ENCODE measurements around the gene DUSP9.

DUSP9 gene

GRCh38 chrX:153647461-153648357 is 706 bp downstream of the DUSP9 start:
- DNase-seq (ENCODE audit: low read depth in 1 of 2, low spot score in 1 of 2): no peak

GRCh38 chrX:153648358-153649177 is 1.6 kb downstream of the DUSP9 start:
- no peak for DNase-seq (ENCODE audit: low read depth in 1 of 2, low spot score in 1 of 2)

DNA sequence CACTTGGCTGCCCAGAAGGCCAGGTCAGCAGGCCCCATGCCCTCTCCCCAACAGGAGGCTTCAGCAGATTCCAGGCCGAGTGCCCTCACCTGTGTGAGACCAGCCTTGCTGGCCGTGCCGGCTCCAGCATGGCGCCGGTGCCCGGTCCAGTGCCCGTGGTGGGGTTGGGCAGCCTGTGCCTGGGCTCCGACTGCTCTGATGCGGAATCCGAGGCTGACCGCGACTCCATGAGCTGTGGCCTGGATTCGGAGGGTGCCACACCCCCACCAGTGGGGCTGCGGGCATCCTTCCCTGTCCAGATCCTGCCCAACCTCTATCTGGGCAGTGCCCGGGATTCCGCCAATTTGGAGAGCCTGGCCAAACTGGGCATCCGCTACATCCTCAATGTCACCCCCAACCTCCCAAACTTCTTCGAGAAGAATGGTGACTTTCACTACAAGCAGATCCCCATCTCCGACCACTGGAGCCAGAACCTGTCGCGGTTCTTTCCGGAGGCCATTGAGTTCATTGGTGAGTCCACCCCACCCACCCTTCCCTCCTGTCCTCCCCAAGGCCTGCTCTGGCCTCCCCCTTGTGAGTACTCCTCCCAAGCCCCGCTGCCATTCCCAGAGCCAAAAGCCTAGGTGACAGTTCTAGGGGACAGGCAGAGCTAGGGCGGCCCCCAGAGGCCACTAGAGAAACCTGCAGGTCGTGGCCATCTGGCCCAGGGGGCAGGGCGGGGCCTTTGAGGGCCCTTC is 2.3 kb downstream of the DUSP9 start:
- no peak for DNase-seq (ENCODE audit: low read depth in 1 of 2, low spot score in 1 of 2)

- DNase-seq (ENCODE audit: low read depth in 1 of 2, low spot score in 1 of 2): no peak
These were observed 3.1 kb downstream of the DUSP9 start for GRCh38 chrX:153649915-153650782.

- DNase-seq (ENCODE audit: low read depth in 1 of 2, low spot score in 1 of 2): no peak
These were observed 4.0 kb downstream of the DUSP9 start for GRCh38 chrX:153650959-153651358.

DNA sequence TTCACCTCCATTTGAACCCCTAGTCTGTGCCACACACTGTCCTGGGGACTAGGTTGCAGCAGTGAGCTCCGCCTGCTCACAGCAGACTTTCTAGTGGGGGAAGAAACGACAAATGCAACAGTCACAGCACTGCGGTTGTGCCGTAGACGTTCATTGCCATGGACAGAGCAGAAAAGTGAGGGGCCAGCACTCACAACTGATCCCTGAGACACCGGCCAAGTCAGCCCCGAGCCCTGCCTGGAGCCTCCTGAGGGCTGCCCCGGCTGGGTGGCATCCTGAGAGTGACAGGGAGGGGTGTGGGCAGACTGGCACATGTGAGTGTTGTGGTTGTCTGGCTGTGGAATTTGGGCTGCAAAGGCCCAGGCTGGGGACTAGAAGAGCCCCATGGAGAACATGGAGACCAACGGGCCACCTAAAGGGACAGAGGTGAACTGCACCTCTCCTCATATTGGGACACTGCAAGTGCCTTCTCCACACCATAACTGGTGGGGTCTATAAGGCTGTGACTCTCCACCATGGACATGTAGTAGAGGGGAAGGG is 4.6 kb downstream of the DUSP9 start:
- no peak for DNase-seq (ENCODE audit: low read depth in 1 of 2, low spot score in 1 of 2)

GRCh38 chrX:153653556-153653955 is 6.6 kb downstream of the DUSP9 start:
- no peak for DNase-seq (ENCODE audit: low read depth in 1 of 2, low spot score in 1 of 2)

DNA sequence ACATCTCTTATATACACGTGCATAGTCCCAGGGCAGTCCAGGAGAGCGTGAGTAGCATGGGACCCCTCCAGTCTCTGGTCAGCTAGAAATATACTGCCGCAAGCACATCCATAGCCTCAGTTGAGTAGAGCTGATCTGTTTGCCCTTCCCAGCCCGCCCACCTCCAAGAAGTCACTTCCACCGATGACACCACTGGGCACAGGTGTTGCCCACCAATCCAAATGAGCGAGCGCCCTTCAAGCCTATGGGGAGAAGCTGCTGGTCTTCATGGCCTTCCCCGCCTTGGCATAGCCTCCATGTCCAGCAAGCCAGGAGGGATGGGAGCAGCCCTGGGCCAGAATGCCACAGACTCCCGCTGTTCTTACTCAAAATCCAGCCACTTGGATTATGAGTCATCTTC is 10.2 kb downstream of the DUSP9 start:
- DNase-seq (ENCODE audit: low read depth in 1 of 2, low spot score in 1 of 2): no peak

DNA sequence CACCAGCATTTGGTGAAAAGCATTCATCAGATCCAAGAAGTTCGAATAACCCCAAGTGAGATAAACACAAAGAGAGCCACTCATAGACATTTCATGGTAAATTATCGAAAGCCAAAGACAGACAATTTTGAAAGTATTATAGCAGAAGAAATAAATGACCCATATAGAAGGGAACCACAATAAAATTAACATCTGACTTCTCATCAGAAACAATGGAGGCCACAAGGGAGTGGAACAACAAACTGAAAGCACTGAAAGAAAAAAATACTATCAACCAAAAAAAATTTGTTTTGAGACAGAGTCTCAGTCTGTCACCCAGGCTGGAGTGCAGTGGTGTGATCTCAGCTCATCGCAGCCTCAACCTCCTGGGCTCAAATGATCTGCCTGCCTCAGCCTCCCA is 12.3 kb downstream of the DUSP9 start:
- DNase-seq (ENCODE audit: low read depth in 1 of 2, low spot score in 1 of 2): no peak

GRCh38 chrX:153662266-153662665 is 15.3 kb downstream of the DUSP9 start:
- peak; percentile 27 to 35 for DNase-seq (ENCODE audit: low read depth in 1 of 2, low spot score in 1 of 2)

GRCh38 chrX:153665726-153666306 is 18.8 kb downstream of the DUSP9 start:
- no peak for DNase-seq (ENCODE audit: low read depth in 1 of 2, low spot score in 1 of 2)

- no peak for DNase-seq (ENCODE audit: low read depth in 1 of 2, low spot score in 1 of 2)
These were observed 20.4 kb downstream of the DUSP9 start for GRCh38 chrX:153667281-153667955.

DNA sequence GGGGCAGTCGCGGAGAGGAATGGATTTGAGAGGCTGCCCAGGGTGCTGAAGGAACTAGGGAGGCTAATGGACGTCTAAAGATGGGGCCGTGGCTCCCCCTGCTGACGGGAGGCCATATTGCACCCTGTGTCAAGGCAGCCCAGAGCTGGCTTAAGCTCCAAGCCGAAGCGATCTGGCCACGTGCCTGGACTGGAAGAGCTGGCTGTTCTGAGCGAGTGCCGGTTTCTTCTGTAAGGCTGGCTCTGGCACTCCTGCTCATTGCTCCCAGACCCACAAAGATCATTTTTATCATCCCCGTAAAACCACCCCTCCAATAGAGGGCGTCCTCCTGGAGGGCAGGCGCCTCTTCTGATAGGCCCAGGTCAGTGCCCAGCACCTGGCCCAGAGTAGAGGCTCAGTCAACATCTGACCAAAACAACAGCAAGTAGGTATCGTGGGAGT is 21.0 kb downstream of the DUSP9 start:
- peak; percentile 68 to 69 for DNase-seq (ENCODE audit: low read depth in 1 of 2, low spot score in 1 of 2)

GRCh38 chrX:153668423-153669173 is 21.6 kb downstream of the DUSP9 start:
- no peak for DNase-seq (ENCODE audit: low read depth in 1 of 2, low spot score in 1 of 2)

DNA sequence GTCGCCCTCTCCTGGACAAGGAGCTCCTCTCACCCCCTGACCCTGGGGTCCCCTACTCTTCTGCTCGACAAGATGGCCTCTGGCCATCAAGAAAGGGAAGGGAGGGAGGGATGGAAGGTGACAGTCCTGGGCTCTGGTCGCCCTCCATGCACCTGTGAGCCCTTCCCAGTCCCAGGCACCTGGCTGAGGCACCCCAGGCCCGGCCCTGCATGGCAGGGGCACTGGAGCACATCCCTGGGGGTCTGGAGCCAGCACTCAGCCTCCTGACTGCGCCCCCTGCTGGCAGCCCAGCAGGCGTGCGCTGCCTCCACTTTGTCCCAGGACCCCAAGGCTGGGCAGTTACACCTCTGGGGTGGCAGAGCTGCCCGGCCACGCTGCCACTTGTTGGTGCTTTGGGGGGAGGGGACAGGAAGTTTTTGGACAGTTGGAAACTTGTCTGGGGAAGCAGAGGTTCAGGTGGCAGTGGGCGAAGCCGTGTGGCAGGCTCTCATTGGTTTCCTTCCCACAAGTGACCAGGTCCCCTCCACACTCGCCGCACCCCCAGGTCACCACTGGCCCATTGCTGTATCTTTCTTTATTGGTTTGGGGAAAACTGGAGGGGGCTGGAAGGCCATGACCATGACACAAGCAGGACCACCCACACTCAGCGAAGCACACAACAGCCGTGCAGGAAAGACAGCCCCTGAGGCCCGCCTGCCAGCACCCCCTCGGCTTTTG is 22.3 kb downstream of the DUSP9 start:
- no peak for DNase-seq (ENCODE audit: low read depth in 1 of 2, low spot score in 1 of 2)

DNA sequence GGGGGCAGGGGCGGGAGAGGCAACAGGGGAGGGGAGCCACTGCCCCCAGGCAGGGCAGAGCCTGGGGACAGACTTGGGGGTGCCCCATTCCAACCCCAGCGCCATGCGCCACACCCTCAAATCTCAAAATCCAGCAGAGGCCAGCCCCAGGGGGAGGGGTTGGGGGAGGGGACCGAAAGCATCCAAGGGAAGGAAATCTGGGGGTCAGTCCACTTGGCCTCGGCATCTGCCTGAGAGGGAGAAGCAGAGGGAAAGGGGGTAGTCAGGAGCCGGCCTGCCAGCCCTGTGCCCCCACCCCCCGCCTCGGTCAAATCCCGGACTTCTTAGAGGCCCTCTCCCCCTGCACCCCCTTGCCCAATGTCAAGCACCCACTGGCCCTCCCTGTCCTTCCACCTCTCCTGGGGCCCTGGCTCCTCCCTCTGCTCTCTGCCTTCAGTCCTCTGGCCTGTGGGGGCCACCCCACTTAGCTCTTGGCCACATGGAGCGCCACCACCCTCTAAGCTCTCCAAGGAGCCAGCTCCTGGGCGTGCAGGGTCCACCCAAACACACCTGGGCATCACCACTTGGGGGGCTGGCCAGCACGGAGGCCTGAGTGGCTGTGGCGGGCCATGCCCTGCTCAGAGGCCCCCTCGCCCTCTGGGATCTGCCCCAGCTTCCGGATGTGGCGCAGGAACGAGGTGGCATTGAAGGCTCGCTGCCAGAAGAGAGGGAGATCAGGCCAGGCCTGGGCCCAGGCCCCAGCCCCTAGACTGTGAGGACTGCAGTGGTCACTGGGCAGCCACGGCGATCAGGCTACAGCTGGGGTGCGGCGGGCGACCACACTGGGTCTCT is 23.1 kb downstream of the DUSP9 start:
- no peak for DNase-seq (ENCODE audit: low read depth in 1 of 2, low spot score in 1 of 2)

All from activated CD4-positive, alpha-beta T cell treated with anti-CD3 and anti-CD28 coated beads, Interleukin-2, amount 50 U/mL, for 24 hours (primary cell).